ENCODE measurements around the gene B9D2. TPM values are rescaled to one million over a fixed set of nuclear protein-coding genes. Genes with fewer than 3 reads are reported as not detected.
A peak's percentile ranks its signal among the peaks of the same experiment; 100 is the strongest.

B9D2 gene
- total RNA-seq, 2 experiments from 2014 or later = 21.1 to 26.8 TPM

DNA sequence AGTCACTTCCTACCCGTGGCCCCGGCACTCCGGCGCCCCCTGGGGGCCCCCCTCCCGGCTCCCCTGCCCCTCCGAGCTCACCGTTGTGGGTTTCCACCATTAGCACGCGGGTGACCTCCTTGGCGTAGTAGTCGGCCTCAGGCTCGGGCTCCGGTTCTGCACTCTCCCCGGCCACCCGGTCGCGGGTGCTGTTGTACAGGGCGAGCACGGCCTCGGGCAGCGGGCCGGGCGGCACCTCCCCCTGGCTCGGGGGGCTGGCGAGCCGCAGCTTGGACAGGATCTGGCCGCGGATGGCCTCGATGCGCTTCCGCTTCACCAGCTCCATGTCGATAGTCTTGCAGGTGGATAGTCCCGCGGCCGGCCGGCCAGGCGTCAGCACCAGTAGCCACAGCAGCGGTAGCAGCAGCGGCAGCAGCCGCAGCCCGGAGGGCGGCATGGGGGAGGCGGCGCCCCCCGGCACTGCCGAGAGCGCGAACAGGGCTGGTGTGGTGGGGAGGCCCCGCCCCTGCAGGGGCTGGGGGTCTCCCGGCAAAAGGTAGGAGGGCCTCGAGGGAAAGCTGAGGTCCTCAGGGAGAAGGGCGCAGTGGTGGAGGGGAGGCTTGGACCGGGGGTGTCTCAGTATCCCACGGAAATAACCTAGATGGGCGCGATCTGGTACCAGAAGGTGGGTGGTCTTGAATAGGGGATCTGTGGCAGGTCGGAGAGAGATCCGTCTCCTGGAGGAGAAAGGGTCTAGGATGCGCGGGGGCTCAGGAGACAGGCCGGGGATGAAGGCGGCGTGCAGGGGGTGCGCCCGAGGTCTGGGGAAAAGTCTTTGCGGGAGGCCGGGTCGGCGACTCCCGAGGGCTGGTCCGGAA lies 11.1 kb downstream of the B9D2 start:
- Histone ChIP-seq H3K36me3 (ENCODE audit: insufficient read depth, low read length) (peaks cover 6% of the 10 kb centered on the region), H3K27me3 (ENCODE audit: control insufficient read depth in 1 of 2, insufficient read depth in 2 of 2, low read length in 2 of 2) (no peaks in the 10 kb centered on the region), H3K9me3 (ENCODE audit: control insufficient read depth in 1 of 2, insufficient read depth in 1 of 2, low read length in 2 of 2) (no peaks in the 10 kb centered on the region), H3K4me3 (ENCODE audit: low read length) (peak overlapping the region; percentile 99), H3K27ac (ENCODE audit: low read depth in 1 of 2, low read length in 2 of 2) (peak overlapping the region; percentile 82 to 94), H3K4me1 (ENCODE audit: insufficient read depth, low read length) (peaks cover 72% of the 10 kb centered on the region)
- Mint-ChIP-seq H3K9me3 (no peaks in the 10 kb centered on the region), H3K36me3 (ENCODE audit: low read depth) (peaks cover 55% of the 10 kb centered on the region), H3K4me3 (peak overlapping the region; percentile 94), H3K4me1 (ENCODE audit: low read depth) (peaks cover 79% of the 10 kb centered on the region), H3K27ac (peak overlapping the region; percentile 91), H3K27me3 (no peaks in the 10 kb centered on the region)
- ChIA-PET POLR2A (interaction anchor here (0.5 to 9.7 kb wide), 21 partner anchors 10 to 382 kb away, joined by 3 to 148 read pairs (median 4); partner anchors contain the start of genes B9D2, DMAC2 and HNRNPUL1), CTCF (interaction anchor here (0.6 to 4.2 kb wide), 13 partner anchors 11 to 104 kb away, joined by 3 to 30 read pairs (median 5); partner anchors contain the start of genes B9D2 and HNRNPUL1)
- peak; percentile 8 for ATAC-seq (ENCODE audit: poor library complexity)
- DNase-seq = peak; percentile 62 to 88 (median 78)
- intact Hi-C loops (cut with DNase I, micrococcal nuclease) = loop anchor here (1.0 to 10.0 kb wide), 9 partner anchors 24 to 1388 kb away; partner anchors contain the start of genes BCKDHA (in 1 of the 2), ERICH4 (in 1 of the 2) and EXOSC5 (in 1 of the 2)
- peak; percentile 68 for TF ChIP-seq CTCF (IDR thresholded peaks at IDR 0.05)

GRCh38 chr19:41352279-41352608 lies 11.7 kb downstream of the B9D2 start:
- DNase-seq = no peak
- ChIA-PET CTCF (interaction anchor here (0.8 to 4.2 kb wide), 12 partner anchors 10 to 103 kb away, joined by 3 to 30 read pairs (median 5); partner anchors contain the start of genes B9D2 and HNRNPUL1), POLR2A (interaction anchor here (0.5 to 9.7 kb wide), 22 partner anchors 10 to 742 kb away, joined by 3 to 148 read pairs (median 4); partner anchors contain the start of genes B9D2, DMAC2 and HNRNPUL1)
- H3K9me3 Mint-ChIP-seq = no peaks in the 10 kb centered on the region
- peak overlapping the region; percentile 82 to 94 for H3K27ac ChIP-seq (ENCODE audit: low read depth in 1 of 2, low read length in 2 of 2)
- H3K4me1 Mint-ChIP-seq (ENCODE audit: low read depth) = peaks cover 73% of the 10 kb centered on the region
- intact Hi-C loops (cut with DNase I, micrococcal nuclease) = loop anchor here (1.0 to 10.0 kb wide), 8 partner anchors 23 to 1387 kb away; partner anchors contain the start of genes BCKDHA (in 1 of the 2), ERICH4 (in 1 of the 2) and EXOSC5 (in 1 of the 2)
- TF ChIP-seq CTCF (IDR thresholded peaks at IDR 0.05) = no peak
- H3K27me3 Mint-ChIP-seq = no peaks in the 10 kb centered on the region
- H3K27me3 ChIP-seq (ENCODE audit: control insufficient read depth in 1 of 2, insufficient read depth in 2 of 2, low read length in 2 of 2) = no peaks in the 10 kb centered on the region
- H3K36me3 Mint-ChIP-seq (ENCODE audit: low read depth) = peaks cover 60% of the 10 kb centered on the region
- peak overlapping the region; percentile 94 for H3K4me3 Mint-ChIP-seq
- peaks cover 70% of the 10 kb centered on the region for H3K4me1 ChIP-seq (ENCODE audit: insufficient read depth, low read length)
- H3K27ac Mint-ChIP-seq = peak overlapping the region; percentile 91
- peak overlapping the region; percentile 99 for H3K4me3 ChIP-seq (ENCODE audit: low read length)
- no peak for ATAC-seq (ENCODE audit: poor library complexity)
- H3K36me3 ChIP-seq (ENCODE audit: insufficient read depth, low read length) = peaks cover 9% of the 10 kb centered on the region
- H3K9me3 ChIP-seq (ENCODE audit: control insufficient read depth in 1 of 2, insufficient read depth in 1 of 2, low read length in 2 of 2) = no peaks in the 10 kb centered on the region
